Right lobe of liver (tissue), 4 donors: ENCODE measurements around the gene PKIB.
"Not testable (repeated sequence)": the region's sequence is repeated elsewhere in the genome, so short reads cannot be mapped to it uniquely, and the experiment has no call there.

ENCODE experiments used
- CTCF ChIP-seq, 4 donors: fragments of 200-600 bp in 3 of 4; fragments of 450-650 bp in 1 of 4; IDR thresholded peaks; one replicate each; pipeline versions ENCODE4 v1.5.1 to v1.8.0; 2016 to 2022; ENCODE audit warnings: antibody characterized with exemption in 4 of 4, mild to moderate bottlenecking in 2 of 4
- POLR2A ChIP-seq: fragments of 450-650 bp; IDR thresholded peaks from one replicate; pipeline ENCODE4 v1.6.1; 2017; ENCODE audit warnings: antibody characterized with exemption, mild to moderate bottlenecking
- donor health status: DM: no; HTN: no; CAD: no.
- donor health status: DM: no; HTN: no; CAD: no.
- donor health status: DM: no; HTN: yes; CAD: no.

- not testable (repeated sequence) for TF ChIP-seq CTCF (IDR thresholded peaks at IDR 0.05); POLR2A
Observed at GRCh38 chr6:122598295-122598694, 11.9 kb upstream of the PKIB start.
